ENCODE measurements around the gene RFX4. TPM values are rescaled to one million over a fixed set of nuclear protein-coding genes. Genes with fewer than 3 reads are reported as not detected.

Gene RFX4
- total and polyA plus RNA-seq, 9 of the 15 experiments (the other 6 are each of a cell fraction or from before 2014, with no cell fraction given), result not detected

- 21% methylated on average over 2 of the region's 2 CpGs for WGBS (ENCODE audit: insufficient coverage, low coverage, missing lambda C conversion rate)
- CTCF ChIA-PET (ENCODE audit: low intra/inter-chr PET ratio), result no interaction called here
Observed at GRCh38 chr12:106741247-106741646, 158.4 kb downstream of the RFX4 start.

More at GRCh38 chr12:106741247-106741646, 158.4 kb downstream of the RFX4 start:
- no TSS peak for BruUV-seq (replicated peaks)
- POLR2A ChIA-PET, result interaction anchor here (1.9 kb wide), 1 partner anchor 13 kb away, joined by 4 read pairs; no protein-coding TSS in a partner anchor
- DNase-seq (ENCODE audit: extremely low read depth in 1 of 4, low spot score in 3 of 4) (no peak), ATAC-seq (no peak), FAIRE-seq (no peak)
- no peak overlapping the region for H3K4me2 ChIP-seq (ENCODE audit: insufficient read depth, low read length)
- H3K4me1 ChIP-seq (replicated peaks in 1 of 2; ENCODE audit: control insufficient read depth in 2 of 2, insufficient read depth in 2 of 2, low read length in 2 of 2), result peaks cover 0 to 17% of the 10 kb centered on the region in 2 experiments; a peak in 2 of 5 replicates
- no peaks in the 10 kb centered on the region for H3K79me2 ChIP-seq (ENCODE audit: control insufficient read depth, insufficient read depth, low read length)
- in situ Hi-C loops (cut with MboI), result no loop called here
- H3K36me3 ChIP-seq (ENCODE audit: control insufficient read depth, insufficient read depth, low read length), result no peaks in the 10 kb centered on the region
- no peak overlapping the region for H3K9ac ChIP-seq (ENCODE audit: insufficient read depth in 1 of 2, low read depth in 2 of 2, low read length in 2 of 2)
- TF ChIP-seq ZNF224 (CRISPR knock-in tag; IDR thresholded peaks at IDR 0.05) (no peak), CLOCK (CRISPR knock-in tag; IDR thresholded peaks at IDR 0.05; ENCODE audit: borderline replicate concordance) (no peak), ZFP1 (CRISPR knock-in tag; IDR thresholded peaks at IDR 0.05) (no peak)
- H3K4me3 ChIP-seq, result no peak overlapping the region
- peaks cover 4 to 10% of the 10 kb centered on the region in 2 experiments for H3K27me3 ChIP-seq (ENCODE audit: control insufficient read depth in 2 of 2, insufficient read depth in 2 of 2, low read length in 2 of 2)
- intact Hi-C loops (cut with micrococcal nuclease), result no loop called here
- no peaks in the 10 kb centered on the region for H4K20me1 ChIP-seq (replicated peaks; ENCODE audit: control insufficient read depth, insufficient read depth, low read length)
- H3K27ac ChIP-seq (ENCODE audit: extremely low read depth, low read depth, low read length), result no peak overlapping the region
- no peak overlapping the region for H2AFZ ChIP-seq (ENCODE audit: low read depth, low read length)
- no peaks in the 10 kb centered on the region for H3K9me3 ChIP-seq (replicated peaks; ENCODE audit: control insufficient read depth, insufficient read depth, low read depth, low read length)
- no peaks in the 10 kb centered on the region for H3K9me1 ChIP-seq (ENCODE audit: control insufficient read depth, insufficient read depth, low read length)
